Activated CD4-positive, alpha-beta T cell treated with anti-CD3 and anti-CD28 coated beads for 1 hour (primary cell): ENCODE measurements around the gene MEX3A.
"Not testable (repeated sequence)": the region's sequence is repeated elsewhere in the genome, so short reads cannot be mapped to it uniquely, and the experiment has no call there.

Experiments used
- DNase-seq: peaks from one replicate; pipeline ENCODE4 v3.0.0-alpha.2; 2020

MEX3A gene

DNA sequence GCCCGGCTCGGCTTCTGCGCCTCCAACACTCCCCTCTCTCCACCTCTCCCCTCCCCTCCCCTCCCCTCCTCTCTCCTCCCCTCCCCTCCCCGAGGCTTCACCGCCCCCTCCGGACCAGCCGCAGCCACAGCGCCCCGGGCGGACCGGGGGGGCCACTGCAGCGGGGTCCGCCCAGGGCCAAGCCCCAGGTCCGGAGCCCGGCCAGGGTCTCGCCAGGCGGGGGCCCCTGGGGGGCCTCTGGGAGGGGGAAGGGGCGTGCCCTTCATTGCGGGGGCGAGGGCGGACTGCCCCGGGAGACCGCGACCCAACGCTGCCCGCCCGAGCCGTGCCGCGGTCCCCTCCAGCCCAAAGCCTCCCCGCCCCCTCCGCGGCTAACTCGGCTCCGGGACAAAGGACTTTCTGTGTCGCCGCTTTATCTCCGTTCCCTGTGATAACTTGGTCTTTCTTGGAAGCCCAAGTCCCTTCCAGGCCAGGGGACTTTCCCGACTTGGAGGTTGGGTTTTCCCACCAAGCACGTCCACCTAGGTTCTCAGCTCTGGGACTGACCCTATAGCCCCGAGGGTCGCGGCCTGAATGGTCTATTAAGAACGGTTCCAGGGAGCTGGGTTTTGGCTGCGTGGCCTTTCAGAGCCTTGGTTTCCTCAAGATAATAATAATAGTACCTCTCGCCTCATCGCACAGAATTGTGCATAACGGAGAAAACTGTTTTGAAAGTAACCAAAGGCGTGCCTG is 28.3 kb downstream of the MEX3A start, which contains the start of gene UBQLN4:
UBQLN4 (minus strand) TSS at position 31 of the 732 bp plus-strand sequence. CDS start 97 bp downstream, outside the sequence.
- DNase-seq: peak; percentile 76

DNA sequence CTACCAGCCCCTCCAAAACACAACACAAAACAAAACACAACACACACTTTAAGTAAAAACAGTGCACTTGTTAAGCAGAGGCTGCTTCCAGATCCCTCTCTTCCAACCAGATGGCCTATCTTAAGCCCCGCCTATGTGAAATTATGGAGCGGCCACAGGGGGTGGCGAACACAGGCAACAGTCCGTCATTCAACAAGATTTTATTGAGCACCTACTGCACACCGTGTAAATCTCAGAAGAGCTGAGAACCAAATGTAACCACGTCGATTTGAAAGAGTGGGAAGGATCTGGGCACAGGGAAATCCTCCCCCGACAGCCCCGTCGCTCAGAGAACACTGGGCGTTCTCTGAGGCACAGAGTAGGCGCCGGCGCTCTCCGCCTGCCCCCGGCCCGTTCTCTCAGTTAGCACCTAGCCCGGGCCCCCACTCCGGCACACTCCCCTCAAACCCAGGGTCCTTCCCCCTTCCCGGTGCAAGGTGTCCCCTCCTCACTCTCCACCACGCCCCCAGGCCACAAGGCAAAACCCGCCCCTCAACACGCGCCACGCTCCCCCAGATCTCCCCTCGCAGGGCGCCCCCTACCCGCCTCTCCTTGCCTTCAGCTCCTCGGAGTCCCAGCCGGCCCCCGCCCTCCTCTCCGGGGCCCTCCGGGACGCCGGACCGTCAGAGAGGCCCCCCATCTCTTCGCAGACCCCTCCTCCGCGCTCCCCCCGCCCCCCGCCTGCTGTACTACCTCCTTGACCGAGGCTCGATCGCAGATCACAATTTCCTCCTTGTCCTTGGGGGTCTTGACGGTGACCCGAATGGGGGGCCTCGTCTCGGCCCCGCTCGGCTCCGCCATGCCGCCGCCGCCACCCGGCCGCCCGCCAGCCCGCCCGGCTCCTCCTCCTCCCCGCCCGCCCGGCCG is 29.1 kb downstream of the MEX3A start:
- peak; percentile 57 for DNase-seq

DNA sequence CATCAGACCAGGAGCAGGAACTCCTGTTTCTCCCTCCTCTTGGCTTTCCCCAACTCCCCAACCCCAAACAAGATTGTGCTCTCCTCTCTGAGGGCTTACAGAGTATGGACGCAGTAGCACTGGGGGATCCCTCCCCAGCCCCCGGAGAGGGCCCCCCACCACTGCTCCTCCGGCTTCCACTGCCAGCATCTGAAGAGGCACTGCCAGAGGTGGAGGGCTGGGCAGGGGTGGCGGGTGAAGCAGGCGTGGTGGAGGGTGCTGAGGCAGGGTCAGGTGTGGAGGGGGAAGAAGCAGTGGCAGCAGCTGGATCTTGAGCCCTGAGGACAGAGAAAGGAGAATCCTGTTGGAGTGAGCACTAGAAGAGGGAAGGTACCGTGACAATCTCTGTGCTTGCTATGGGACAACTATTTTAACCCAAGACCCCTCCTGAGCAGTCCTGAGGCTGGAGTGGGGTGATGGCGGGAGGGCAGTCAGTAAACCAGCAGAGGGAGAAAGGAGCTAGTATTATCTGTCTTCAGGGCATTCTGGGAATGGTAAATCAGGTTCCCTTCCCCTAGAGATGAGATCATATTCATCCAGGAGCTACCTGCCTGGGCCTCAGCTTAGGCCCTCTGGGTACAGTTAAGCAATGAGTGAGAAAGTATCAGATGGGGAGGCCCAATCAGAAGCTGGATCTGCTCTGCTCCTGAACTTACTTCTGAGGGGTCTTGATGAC is 31.1 kb downstream of the MEX3A start:
- no peak for DNase-seq

DNA sequence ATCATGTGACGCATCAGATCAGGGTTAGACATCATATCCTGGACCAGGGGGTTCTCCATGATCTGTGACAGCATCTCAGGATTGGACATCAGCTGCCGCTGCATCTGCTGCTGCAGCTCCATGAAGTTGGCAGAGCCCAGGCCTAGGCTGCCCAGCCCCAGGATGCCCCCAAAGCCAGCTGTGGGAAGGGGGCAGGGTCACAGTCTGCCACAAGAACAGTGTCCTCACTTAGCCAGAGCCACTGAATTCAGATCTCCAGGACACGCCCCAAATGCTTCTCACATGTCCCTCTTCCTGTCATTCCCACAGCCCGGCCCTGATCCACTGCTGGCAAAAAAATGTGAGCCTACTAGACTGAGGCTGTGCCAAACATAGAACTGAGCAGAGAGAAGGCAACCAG is 31.9 kb downstream of the MEX3A start:
- no peak for DNase-seq

DNA sequence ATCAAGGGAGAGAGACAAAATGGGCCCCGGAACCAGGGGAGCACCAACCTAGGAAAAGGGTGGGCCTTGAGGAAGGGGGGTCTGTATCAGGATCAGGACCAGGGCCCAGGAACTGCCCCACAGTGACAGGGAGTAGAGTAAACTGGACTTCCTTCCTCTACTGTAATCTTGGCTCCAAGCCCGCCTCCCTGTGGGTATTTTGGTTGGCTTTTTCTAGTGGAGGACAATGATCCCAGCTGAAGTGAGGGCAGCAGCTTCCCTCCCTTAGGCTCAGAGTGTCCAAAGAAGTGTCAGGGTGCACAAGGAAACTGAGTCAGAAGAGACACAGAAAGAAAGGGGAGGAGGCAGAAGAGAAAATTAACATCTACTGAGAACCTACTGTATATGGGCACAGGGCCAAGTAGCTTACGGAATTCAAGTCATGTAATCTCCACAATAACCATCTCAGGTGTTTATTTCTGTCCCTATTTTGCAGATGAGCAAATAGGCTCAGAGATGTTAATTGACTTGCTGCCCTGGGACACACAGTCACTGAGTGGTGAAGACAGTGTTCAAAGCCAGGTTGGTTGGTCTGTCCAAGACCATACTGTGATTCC is 33.5 kb downstream of the MEX3A start:
- no peak for DNase-seq

DNA sequence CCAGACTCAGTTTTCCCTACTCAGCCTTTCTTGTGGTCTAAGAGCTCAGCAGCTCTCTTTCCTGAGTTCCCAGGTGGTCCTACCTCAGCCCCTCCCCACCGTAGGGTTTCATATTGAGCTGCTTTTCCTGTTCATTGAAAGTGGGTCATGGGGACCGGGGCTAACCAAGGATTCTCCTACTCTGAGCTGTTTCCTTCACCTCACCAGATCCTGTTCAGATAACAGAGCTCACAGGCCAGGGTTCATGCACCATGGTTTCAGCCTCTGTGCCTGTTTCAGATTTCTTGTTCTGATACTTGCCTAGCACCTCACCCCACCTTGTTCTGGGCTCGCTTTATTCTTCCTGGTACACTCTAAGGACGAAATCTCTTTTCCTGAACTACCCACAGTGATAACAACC is 37.2 kb downstream of the MEX3A start:
- no peak for DNase-seq

DNA sequence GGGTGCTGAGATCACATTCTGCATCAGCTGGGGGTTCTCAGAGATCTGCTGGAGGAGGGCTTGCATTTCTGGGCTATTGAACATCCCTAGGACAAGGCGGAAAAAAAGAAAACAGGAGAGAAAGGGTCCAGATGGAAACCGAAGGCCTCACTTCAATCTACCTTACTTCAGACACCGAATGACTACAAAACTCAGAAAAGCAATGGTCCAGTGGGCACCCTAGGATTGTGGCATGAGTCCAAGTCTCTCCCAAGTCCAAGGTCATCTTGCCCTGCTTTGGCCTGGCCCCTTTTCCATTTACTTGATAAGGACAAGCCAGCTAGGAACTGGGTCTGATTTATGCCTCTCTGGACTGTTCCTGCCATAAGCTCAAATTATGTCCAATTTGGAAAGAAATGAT is 39.4 kb downstream of the MEX3A start:
- no peak for DNase-seq

DNA sequence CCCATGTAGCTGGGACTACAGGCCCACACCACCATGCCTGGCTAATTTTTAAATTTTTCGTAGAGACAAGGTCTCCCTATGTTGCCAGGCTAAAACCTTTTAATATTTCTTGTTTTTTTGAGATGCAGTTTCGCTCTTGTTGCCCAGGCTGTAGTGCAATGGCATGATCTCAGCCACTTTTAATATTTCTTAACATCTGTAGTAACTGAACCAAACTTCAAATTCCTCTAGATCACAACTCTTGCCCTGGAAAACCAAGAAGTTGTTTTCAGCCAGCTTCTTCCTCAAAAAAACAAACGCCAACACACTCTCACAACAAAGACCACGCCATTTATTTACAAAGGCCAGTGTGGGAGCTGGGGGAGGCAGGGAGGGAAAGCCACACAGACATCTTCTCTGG is 47.3 kb downstream of the MEX3A start:
- not testable (repeated sequence) for DNase-seq

DNA sequence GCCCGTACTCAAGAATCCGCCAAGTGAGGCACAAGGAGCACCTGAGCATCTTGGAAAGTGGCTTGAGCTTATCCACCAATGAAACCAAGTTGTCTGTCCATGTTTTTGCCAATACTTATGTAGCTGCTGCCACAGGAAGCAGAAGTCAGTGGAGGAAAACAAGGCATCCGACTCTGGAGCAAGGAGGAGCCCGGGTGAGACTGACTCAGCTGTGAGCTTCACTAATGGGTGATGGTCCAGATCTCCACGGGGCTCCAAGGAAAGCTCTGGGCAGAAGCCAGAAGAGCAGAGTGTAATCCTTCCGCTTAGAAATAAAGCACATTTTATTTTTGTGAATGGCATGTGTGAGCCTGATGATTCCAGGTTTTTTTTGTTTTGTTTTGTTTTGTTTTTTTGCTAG is 49.3 kb downstream of the MEX3A start:
- DNase-seq: no peak

DNA sequence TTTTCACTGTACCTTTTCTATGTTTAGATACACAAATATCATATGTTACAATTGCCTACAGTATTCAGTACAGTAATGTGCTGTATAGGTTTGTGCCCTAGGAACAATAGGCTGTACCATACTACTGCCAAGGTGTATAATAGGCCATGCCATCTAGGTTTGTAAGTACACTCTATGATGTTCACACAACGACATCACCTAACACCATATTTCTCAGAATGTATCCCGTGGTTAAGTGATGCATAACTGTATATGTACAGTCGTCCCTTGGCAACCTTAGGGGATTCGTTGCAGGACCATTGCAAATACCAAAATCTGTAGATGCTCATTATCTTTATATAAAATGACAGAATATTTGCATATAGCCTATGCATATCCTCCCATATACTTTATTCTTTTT is 55.7 kb downstream of the MEX3A start:
- no peak for DNase-seq

DNA sequence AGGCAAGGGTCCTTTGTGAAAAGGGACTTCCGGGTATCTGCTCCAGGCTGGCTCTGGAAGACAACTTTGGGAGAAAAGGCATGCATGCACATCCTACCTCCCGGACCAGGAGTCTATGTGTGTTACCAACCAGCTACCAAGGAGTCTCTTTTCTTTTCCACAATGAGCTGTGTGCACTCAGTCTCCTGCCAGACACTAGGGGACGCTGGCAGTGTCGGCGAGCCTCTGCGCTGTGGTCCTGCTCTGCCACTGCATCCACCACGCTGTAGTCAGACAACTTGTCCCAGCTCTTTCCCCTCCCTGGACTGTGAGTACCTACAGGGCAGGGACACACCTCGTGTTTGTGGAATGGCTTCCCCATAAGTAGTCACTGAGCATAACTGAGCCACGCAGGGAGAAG is 56.4 kb downstream of the MEX3A start:
- DNase-seq: peak; percentile 11

DNA sequence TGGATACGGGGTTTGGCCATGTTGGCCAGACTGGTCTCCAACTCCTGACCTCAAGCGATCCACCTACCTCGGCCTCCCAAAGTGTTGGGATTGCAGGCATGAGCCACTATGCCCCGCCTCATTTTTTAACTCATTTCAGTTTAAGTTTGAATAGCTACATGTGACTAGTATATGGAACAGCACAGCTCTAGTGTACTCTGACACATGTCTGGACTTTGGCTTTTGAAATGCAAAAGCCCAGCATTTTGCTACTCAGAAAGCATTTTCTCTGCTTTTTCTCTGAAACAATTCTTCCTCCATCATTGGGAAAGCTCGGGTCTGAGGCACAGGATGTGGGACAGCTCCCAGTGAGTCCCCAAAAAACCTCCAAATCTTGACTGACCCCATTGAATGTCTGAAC is 57.5 kb downstream of the MEX3A start:
- no peak for DNase-seq
